Measurements from ENCODE around the gene SLC39A11.
"Not testable (repeated sequence)": the region's sequence is repeated elsewhere in the genome, so short reads cannot be mapped to it uniquely, and the experiment has no call there.

Gene SLC39A11

DNA sequence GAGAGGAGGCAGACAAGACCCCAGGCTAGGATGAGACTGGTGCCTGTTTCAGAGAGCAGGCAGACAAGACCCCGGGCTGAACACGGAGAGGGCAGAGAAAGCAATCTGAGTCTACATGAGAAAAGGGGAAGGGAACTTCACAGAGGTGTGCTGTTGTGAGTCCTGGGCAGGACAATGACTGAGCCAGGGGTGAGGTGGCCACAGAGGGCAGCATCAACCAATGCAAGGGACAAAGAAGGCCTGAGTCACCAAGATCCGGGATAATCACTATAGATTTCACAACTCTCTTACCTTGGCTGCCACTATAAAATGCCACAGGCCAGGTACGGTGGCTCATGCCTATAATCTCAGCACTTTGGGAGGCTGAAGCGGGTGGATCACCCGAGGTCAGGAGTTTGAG lies 89.0 kb downstream of the SLC39A11 start:
- DNase-seq, result no peak

DNA sequence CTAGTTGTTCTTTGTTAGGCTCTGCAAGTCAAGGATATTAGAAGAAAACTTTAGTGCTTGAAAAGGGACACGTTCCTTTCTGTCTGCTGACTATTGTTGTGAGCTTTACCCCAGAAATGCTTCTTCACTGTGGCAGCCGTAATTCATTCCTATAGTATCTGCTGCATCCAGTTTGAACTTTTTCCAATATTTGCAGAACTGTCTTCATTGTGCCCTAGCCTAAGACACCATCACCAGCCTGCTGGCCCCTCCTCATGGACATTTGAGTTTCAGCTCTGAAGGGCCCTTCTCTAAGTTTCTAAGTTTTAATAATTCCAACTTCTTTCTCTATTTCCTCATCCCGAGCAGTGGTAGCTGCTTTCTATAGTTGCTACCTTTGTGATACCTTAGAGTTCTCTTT lies 91.7 kb downstream of the SLC39A11 start:
- no peak for DNase-seq

DNA sequence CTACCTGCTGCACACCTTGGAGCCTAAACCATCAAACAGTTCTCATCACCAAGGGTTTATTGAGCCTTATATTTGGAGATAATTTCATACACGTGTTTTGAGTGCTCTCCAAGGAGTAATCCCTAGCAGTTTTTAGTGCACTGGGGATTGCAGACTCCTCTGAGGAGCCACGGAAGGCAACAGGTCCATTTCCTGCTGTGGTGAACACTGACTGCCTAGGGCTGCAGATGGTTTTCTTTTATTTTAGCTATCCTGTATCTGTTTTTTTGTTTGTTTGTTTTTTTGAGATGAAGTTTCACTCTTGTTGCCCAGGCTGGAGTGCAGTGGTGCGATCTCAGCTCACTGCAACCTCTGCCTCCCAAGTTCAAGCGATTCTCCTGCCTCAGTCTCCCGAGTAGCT lies 93.0 kb downstream of the SLC39A11 start:
- not testable (repeated sequence) for DNase-seq

DNA sequence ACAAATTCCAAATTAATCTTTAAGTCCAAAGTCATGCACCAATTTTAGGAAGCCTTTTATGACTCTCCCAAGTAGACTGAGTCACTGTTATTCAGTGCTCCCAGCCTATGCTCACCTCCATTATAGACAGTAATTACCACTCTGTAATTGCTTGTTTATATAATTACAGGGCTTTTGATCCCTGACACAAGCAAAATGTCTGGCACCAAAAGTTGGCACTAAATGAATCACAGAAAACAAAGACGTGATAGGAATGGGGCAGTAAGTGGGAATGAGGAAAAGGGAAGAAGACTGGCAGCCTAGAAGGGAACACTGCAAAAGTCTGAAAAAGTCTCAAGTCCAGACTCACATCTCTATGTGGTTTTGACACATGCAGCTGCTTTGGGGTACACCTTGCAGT lies 94.1 kb downstream of the SLC39A11 start:
- no peak for DNase-seq

DNA sequence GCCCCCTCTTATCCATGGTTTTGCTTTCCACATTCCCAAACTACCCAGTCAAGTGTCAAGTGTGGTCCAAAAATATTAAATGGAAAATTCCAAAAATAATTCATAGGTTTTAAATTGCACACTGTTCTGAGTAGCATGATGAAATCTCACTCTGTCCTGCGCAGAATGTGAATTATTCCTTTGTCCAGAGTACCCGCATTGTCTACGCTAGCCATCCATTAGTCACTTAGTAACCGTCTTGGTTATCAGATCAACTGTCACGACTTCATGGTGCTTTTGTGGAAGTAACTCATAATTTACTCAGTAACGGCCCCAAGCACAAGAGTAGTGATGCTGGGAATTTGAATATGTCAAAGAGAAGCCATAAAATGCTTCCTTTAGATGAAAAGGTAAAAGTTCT lies 94.9 kb downstream of the SLC39A11 start:
- no peak for DNase-seq

DNA sequence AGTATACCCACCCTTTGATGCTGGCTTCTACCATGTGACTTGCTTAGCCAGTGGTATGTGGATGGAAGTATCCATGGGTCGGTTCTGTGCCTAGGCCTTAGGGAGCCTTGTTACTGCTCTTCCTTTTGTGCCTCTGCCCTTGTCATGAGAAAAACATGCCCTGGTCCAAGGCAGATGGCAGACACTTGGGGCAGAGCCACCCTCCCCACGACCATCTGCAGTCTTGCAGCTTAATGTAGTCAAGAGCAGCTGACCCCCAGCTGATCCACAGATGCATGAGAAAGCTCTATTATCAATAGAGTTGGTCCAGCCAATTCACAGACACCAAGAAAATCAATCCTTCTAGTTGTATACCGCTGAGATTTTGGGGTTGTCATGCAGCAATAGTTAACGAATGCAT lies 95.7 kb downstream of the SLC39A11 start:
- no peak for DNase-seq

DNA sequence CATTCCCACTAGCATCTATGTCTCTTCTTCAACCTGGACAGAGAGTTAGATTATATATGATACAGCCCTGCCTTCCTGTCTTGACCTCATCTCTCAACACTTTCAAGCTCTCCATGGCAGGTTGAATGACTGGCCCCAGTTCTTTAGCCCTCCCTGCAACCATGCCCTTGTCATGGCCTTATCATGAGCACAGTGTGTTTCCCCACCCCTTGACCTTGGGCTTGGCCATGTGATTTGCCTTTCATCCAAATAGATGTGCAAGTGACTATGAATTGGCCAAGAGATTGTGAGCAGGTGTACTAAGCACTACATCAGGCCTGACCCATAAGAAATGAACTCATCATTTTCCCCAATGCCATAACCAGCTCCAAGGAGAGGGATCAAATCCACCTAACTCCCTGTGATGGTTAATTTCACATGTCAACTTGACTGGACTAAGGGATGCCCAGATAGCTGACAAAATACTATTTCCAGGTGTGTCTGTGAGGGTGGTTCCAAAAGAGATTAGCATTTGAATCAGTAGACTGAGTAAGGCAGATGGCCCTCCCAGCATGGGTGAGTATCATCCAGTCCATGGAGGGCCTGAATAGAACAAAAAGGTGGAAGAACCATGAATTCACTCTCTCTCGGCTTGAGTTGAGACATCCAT lies 97.4 kb downstream of the SLC39A11 start:
- DNase-seq, result no peak

DNA sequence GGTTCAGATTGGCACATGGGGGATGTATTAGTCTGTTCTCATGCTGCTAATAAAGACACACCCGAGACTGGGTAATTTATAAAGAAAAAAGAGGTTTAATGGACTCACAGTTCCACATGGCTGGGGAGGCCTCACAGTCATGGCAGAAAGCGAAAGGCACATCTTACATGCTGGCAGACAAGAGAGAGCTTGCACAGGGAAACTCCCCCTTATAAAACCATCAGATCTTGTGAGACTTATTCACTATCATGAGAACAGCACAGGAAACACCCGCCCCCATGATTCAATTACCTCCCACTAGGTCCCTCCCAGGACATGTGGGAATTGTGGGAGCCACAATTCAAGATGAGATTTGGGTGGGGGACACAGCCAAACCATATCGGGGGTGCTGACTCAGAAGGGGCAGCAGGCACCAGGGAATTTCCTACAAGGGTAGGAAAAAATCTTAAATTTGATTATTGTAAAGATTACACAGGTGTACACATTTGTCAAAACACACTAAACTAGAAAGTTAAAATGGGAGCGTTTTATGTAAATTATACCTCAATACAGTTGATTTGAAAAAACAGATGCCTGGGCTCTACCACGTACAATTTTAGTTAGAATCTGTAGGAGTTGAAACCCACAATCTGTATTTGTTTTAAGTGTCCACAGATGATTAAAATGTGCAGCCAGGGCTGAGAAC lies 99.6 kb downstream of the SLC39A11 start:
- DNase-seq, result not testable (repeated sequence)

DNA sequence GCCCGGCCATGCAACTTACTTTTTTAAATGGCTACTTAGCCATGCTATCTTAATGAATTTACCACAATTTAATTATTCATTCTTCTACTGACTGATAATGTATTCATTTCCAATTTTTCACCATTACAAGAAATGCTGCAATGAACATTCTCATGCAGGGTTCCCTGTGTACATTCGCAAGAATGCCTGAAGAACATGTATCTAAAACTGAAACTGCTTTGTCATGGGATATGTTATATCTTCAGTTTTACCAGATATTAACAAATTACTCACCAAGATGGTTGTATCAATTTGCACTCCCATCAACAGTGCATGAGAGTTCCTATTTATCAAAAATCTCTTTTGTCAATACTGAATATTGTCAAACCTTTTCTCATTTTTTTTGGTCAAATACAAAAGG lies 100.8 kb downstream of the SLC39A11 start:
- no peak for DNase-seq

DNA sequence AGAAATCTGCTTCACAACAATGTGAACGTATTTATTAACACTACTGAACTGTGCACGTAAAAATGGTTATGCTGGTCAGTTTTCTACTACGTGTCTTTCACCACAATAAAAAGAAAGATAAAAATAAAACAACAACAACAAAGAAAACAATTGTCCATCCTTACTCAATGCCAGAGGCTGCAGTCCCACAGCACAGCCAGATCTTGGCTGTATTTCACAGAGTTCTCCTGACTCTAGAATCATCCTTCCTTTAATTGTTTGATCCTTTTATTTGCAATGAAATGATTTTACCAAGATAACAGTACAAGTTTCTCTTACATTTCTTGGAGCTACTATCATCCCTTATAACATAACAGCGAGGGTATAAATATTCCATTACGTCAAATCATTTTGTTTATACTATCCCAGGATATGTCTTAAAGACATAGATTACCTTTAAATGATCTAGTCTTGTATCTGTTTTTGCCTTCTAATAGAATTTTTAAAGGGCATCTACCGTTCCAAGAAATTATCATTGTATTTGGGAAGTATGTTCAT lies 103.3 kb downstream of the SLC39A11 start:
- no peak for DNase-seq

DNA sequence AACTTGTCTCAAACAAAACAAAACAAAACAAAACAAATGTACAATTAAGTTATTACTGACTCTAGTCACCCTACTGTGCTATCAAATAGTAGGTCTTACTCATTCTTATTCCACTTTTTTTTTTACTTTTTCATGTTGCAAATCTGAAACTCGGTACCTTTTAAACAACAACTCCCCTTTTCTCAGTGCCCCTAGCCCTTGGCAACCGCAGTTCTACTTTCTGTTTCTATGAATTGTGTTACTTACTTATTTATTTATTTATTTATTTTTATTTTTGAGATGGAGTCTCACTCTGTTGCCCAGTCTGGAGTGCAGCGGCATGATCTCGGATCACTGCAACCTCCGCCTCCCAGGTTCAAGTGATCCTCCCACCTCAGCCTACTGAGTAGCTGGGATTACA lies 104.0 kb downstream of the SLC39A11 start:
- no peak for DNase-seq

DNA sequence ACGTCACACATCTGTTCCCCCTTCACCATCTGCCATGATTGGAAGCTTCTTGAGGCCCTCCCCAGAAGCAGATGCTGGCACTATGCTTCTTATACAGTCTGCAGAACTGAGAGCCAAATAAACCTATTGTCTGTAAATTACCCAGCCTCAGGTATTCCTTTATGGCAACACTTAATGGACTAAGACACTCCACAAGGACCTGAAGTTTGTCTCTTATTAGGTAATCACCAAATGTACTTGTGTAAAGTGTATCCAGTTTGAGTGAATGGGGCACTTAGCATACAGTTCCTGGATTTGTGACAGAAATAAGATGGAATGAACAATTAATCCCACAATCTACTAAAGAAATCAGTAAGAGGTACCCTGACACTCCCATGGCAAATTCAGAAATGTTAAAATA lies 105.3 kb downstream of the SLC39A11 start:
- DNase-seq, result no peak

DNA sequence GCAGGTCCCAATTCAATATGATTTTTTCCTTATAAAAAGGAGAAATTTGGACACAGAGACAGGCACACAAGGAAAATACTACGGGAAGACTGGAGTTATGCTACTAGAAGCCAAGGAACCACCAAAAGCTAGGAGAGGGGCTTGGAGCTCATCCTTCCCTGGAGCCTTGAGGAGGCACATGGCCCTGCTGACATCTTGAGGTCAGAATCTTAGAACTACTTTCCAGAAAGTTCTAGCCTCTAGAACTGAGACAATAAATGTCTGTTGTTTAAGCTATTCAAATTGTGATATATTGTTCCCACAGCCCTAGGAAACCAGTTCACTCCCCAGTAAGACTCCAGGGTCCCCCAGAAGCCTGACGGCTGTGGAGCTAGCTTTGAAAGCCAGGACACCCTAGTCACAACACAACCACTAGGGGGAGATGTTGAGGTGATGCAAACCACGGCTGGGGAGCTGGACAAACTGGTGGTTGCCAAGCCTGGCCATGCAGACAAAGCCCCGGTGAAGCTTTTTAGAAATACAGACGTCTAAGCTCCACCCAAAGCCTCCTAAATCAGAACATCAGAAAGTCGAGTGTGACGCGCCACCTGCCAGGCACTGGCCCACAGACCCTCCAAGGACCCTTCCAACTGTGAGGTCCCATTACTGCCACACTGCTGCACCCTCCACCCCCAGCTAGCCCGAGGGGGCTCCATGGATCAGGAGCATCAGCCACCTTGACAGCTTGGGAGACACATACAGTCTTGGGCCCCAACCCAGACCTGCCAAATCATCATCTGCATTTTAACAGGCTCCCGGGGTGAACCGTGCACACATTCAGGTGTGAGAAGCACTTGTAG lies 106.4 kb downstream of the SLC39A11 start:
- DNase-seq, result peak; percentile 74

DNA sequence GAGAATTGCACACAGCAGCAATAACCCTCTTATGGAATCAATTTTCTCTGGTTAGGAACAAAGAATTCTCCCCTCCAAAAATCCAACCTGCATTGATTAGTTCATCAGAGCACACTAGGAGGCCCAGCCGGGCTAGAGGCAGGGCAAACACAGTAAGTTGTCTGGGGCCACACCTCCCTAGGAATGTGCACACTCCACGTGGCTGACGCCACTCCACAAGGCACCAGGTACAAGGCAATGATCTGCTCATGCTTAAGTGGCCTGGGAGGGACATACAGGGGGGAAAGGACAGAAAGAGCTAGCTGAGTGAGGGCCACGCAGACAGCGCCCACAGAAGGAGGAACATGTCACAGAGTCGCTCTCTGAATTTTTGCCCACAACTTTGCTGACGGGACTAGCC lies 107.6 kb downstream of the SLC39A11 start:
- no peak for DNase-seq

DNA sequence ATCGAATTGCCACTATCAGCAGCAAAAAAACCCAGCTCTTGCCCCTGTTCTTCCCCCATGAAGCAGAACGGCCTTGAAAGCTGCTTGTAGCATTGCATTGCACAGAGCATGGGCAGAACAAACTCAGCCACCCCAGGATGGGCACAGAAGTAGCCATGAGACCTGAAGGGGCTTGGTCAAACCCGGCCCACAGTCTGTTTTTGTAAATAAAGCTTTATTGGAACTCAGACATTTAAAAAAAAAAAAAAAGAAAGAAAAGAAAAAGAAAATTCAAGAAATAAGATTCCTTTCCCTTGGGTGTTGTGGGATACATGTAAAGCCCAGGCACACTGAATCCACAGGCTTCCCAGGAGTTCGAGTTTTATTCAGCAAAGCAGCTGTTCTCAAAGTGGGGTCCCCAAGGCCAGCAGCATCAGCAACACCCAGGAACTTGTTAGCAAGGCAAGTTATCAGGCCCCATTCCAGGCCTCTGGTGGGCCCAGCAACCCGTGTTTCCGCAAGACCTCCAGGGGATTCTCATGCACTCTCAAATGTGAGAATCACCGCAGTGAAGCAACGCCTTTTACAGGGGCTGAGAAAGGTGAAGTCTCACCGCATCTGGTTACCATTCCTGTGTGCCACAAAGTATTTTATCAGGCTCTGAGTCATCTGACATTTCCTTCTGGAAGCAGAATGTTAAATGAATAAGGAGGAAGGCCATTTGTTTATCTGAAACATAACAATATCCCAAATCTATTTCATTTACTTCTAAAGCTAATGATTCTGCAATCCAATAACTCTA lies 108.2 kb downstream of the SLC39A11 start:
- peak; percentile 40 for DNase-seq

DNA sequence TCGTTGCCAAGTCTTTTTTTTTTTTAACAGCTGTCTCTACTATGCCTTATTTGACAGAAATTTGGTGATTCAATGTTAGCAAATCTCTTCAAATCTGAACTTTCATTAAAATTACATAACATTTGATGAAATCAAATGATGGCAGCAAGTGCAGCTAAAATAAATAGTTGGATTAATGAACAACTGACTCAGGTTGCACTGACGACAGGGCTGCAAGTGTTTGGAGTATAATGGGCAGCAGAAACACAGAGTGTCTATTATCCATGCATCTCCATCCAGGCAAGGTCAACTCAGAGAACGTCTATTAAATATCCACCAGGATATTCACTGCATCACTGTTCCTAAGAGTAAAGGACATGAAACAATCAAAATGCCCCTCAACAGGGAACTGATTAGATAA lies 109.8 kb downstream of the SLC39A11 start:
- DNase-seq, result no peak

DNA sequence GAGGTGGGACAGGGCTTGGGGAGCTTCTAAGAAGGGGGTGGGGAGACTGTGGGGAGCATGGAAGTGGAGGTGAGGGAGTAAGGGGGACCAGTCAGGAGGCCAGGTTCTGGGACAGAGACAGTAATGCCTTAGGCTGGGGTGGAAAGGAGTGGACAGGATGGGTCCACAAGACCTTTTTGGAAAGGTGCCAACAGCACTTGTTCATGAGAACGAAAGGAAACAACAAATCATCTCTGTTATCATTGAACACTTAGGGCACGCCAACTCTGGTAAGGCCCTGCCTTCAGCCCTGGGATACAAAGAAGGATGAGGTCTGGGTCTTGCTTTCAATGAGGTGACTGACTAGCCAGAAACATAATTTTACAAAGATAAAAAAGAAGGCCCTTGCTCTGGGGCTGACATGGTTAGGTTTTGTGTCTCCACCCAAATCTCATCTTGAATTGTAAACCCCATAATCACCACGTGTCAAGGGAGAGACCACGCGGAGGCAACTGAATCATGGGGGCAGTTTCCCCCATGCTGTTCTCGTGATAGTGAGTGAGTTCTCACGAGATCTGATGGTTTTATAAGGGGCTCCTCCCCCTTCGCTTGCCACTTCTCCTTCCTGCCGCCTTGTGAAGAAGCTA lies 113.8 kb downstream of the SLC39A11 start:
- DNase-seq, result no peak

DNA sequence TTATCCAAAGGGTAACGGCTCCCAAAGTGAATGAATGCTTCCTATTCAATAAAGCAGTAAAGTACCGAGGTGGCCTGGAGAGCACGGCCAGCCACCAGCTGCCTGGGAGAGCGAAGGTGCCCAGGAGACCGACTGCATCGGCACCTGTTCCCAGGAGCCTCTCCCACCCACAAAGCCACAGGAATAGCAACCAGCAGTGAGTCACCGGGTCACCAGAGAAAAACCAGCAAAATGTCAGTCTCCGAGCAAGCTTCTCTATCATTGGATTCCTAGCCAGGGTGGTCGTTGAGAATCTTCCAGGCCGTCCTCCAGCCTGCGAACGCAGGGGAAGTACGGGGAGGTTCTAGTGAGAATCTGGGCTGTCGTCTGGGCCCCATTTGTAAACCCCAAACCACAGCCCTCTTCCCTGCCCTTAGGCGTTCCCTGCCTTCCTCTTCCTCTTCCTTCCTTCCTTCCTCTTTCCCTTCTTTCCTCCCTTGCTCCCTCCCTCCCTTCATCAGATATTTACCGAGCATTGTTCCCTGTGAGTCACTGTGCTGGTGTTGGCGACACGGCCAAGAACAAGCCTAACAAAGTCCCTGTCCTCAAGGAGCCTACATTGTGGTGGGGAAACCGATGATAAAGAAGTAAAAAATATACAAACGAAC lies 114.6 kb downstream of the SLC39A11 start:
- peak; percentile 31 for DNase-seq

DNA sequence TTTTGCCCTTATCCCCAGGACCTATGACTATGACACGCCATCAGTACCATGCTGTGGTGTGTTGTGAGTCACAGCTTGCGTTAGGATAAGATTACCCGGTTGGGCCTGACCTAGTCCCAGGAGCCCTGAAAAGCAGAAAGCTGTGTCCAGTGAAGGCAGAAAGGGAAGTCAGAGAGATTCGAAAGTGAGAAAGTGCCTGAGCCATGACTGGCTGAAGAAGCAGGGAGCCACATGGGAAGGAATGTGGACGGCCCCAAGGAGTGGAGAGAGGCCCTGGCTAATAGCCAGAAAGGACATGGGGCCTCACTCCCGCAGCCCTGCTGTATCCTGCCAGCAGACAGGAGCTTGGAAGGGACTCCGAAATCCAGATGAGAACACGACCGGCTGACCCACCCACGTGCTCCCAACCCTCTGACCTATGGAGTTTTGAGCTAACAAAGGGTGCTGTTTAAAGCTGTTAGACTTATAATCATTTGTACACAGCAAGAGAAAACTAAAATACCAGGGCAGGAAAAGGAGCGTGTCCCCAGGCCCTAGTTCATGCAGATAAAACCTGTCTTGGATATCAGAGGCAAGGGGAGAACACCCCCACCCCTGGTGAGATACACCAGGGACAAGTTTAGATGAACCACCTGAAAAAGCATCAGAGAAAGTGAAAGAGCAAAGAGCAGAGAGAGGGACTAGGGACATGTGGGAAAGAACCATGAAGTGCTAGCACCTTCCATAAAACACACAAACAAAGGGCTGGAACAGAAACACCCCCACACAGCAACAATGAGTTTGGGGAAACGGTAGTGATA lies 115.3 kb downstream of the SLC39A11 start:
- peak; percentile 94 for DNase-seq

DNA sequence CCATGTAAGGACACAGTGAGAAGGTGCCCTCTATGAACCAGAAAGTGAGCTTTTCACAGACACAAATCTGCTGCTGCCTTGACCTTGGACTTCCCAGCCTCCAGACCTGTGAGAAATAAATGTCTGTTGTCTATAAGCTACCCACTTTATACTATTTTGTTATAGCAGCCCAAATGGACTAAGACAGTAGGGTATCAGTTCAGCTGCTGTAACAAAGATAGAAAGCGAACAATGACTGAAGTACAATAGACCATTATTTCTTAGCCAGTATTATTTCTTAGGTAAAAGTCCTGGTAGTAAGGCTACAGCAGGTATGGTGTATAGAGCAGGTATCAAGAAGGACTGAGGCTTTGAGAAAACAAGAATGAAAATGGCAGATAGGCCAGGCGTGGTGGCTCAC lies 117.0 kb downstream of the SLC39A11 start:
- DNase-seq, result no peak
